SU-DHL-6 (cell line): ENCODE results near the gene COL13A1.

Source experiments
- CTCF ChIP-seq: fragments of 200-600 bp; sonication (generic); IDR thresholded peaks from one replicate; pipeline ENCODE4 v1.5.1; 2017; ENCODE audit warnings: antibody characterized with exemption, mild to moderate bottlenecking, low read length, moderate library complexity; ENCODE audit not compliant: insufficient read depth, poor library complexity, severe bottlenecking
- EZH2phosphoT487 ChIP-seq: fragments of 200-600 bp; sonication (generic), shearing (Covaris generic); conservative IDR thresholded peaks from 2 replicates; pipeline ENCODE4 v1.6.1; 2018; ENCODE audit warnings: mild to moderate bottlenecking, antibody characterized with exemption, low read length, moderate library complexity, mixed read lengths

GRCh38 chr10:69874449-69874848, 72.7 kb downstream of the COL13A1 start:
- no peak for TF ChIP-seq CTCF
- no peak for TF ChIP-seq EZH2phosphoT487
